22Rv1 (cell line): ENCODE measurements around the gene C12orf60.
A peak's percentile ranks its signal among the peaks of the same experiment; 100 is the strongest.

Experiments used
- H3K27ac ChIP-seq: fragments of 450-650 bp; 2 replicates; pipeline ENCODE4 v1.5.1; 2017
- ZFX ChIP-seq: fragments of 450-650 bp; IDR thresholded peaks from 2 replicates; pipeline ENCODE4 v1.6.1; 2017; ENCODE audit warnings: antibody characterized with exemption, borderline replicate concordance
- TF ChIP-seq, protein P1 (sequence below): fragments of 450-650 bp; IDR thresholded peaks from 2 replicates; pipeline ENCODE4 v1.5.1; 2017; ENCODE audit warnings: mild to moderate bottlenecking

The C12orf60 gene

DNA sequence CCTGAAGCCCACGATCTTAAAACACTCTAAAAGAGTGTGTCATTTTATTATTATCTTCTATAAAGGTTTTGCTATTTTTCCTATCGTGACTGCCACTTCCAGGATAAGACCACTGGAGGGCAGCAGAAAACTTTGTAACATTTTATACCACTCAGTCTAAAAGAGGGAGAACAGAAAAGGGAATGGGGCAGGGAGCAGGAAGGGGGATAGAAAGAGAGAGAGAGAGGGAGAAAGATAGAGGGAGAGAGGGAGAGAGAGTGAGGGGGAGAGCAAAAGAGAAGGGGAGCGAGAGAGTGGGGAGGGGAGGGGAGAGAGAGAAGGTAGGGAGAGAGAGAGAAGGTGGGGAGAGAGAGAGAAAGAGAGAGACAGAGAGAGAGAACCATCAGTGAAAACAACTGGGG is 41.9 kb downstream of the C12orf60 start:
- no peak overlapping the region for H3K27ac ChIP-seq
- TF ChIP-seq, protein P1, sequence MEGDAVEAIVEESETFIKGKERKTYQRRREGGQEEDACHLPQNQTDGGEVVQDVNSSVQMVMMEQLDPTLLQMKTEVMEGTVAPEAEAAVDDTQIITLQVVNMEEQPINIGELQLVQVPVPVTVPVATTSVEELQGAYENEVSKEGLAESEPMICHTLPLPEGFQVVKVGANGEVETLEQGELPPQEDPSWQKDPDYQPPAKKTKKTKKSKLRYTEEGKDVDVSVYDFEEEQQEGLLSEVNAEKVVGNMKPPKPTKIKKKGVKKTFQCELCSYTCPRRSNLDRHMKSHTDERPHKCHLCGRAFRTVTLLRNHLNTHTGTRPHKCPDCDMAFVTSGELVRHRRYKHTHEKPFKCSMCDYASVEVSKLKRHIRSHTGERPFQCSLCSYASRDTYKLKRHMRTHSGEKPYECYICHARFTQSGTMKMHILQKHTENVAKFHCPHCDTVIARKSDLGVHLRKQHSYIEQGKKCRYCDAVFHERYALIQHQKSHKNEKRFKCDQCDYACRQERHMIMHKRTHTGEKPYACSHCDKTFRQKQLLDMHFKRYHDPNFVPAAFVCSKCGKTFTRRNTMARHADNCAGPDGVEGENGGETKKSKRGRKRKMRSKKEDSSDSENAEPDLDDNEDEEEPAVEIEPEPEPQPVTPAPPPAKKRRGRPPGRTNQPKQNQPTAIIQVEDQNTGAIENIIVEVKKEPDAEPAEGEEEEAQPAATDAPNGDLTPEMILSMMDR = peak; percentile 89
- no peak for TF ChIP-seq ZFX

DNA sequence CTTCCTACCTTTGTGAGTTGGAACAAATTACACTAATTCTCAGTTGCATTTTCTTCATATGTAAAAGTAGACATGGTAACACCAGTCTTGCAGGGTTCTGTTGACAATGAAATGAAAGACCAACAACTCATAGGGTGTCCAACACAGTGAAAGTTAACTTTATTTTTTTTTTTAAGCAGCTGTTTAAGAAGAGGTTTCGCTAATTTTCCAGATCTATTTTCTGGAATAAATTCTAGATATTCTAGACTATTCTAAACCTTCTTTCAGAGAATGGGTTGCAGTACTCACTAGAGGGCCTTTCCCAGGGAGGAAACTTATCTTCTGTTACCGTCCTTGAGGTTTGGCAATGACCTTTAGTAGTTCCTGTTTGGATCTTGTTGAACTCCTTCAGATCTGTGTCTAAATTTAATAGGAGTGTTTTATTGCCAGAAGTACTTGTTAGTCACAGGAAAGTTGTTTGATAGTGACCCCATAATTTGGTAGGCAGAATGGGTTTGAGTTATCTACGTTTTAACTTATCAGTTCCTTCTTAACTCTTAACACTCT is 42.6 kb downstream of the C12orf60 start:
- TF ChIP-seq, protein P1 = no peak
- TF ChIP-seq ZFX = no peak

DNA sequence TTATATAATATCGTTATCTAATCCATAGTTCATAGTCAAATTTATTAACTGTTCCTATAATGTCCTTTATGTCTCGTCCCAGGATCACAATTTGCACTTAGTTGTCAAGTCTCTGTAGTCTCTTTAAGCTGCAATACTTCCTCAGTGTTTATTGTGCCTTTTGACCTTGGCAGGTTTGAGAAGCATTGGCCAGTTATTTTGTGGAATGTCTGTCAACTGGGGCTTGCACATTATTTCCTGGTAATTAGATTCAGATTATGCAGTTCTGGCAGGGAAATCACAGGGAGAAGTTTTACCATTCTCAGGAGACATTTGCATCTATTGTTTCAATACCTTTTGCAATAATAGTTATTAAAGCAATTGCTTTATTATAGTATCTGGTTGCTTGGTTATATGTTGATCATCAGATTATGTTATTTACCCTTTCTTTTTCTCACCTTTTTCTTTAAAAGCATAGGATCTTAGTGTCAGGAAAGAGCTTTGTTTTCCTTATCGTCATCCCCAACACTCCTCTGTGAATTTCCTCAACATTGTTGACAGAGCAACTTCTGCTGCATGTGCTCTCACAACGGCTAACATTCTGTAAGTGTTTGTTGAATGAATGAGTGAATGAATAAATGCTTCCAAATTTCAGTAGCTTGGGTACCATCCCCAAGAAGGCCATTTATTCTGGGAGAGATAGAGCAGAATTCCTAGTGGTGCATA is 43.6 kb downstream of the C12orf60 start:
- no peak for TF ChIP-seq ZFX
- no peak overlapping the region for H3K27ac ChIP-seq

More for the DNA sequence above, 42.6 kb downstream of the C12orf60 start:
- no peak overlapping the region for H3K27ac ChIP-seq

DNA sequence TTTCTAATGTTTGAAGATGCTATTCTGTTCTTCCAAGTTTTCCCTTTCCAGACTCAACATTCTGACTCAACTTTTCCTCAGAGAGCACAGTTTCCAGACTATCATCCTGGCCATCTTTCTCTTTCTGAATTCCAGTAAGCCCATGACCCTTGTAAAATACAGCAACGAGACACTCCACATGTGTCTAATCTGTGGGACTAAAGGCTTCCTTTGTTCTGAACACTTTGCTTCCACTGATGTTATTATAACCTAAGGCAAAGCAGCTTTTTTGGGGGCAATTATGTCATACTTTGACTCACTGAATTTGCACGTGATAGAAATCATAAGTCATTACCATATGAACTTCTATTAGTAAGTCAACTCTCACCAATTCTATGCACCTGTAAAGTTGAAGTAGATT is 46.2 kb downstream of the C12orf60 start:
- TF ChIP-seq, protein P1 = no peak
- TF ChIP-seq ZFX = no peak
- no peak overlapping the region for H3K27ac ChIP-seq

DNA sequence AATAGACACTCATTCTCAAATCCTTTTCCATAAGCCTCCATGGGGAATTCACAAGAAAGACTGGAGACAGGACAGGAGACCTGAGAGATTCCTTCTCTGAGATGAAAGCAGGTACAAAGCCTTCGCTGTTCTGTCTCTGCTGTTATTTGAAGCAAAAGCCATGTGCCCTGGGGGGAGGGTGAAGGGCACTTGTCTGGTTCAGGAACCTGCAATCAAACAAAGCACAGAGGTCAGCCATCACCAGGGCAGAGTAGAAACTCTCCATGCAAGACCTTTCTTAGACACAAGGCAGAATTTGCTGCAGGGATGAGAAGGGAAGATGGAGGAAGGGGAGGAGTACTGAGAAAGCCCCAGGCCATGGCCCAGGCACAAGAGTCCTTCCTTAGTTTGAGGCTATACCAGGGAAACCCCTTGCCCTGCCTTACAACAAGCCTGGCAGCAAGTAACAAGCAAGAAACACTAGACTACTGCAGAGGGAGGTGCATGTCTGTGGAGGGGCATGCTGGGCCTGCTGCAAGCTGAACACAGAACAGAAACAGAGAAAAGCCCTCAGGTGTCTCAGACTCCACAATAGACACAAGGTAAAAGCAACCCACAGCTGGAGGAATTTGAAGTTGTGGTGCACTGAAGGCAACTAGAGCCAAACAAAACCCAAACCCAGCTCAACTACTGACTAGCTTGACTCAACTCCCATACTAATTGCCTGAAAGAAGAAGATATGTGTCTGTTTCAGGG is 47.6 kb downstream of the C12orf60 start:
- no peak overlapping the region for H3K27ac ChIP-seq

DNA sequence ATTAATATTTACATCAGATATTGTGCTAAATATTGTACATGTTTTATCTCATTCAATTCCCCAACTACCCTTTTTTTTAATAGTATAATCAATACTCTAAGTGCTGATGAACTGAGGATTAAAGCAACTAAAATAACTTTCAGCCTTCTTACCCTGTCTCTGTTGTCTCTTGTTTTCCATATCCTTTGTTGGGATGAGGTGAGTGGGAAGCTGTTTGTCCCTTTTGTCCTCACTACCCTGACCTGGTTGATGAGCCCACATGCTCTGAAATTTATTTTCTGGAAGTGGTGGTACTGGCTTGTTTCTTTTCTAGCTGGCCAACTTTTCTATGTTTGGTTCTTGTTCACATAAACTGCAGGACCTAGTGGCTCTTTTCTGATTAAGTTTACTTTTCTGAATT is 49.4 kb downstream of the C12orf60 start:
- H3K27ac ChIP-seq = no peak overlapping the region
- TF ChIP-seq, protein P1 = no peak
- no peak for TF ChIP-seq ZFX

More for the DNA sequence above, 47.6 kb downstream of the C12orf60 start:
- TF ChIP-seq, protein P1 = no peak
- no peak for TF ChIP-seq ZFX

DNA sequence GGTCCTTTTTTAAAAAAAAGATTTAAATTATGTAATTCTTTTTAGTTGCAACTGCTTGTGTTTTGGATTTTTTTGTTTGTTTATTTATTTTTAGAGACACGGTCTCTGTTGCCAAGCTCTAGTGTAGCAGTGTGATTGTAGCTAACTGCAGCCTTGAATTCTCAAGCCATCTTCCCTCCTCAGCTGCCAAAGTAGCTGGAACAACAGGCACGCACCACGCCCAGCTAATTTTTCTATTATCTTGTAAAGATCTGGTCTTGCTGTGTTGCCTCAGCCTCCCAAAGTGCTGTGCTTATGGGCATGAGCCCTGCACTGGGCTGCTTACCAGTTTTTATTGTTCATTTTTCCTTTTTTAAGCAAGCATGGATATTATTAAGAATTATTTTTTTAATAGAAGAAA is 50.5 kb downstream of the C12orf60 start:
- TF ChIP-seq, protein P1 = no peak
- TF ChIP-seq ZFX = no peak
- H3K27ac ChIP-seq = no peak overlapping the region
